NCI-H2196 treated with DMSO at 0.1 percent for 48 hours (cell line): ENCODE measurements around the gene KNDC1.
"Not testable (repeated sequence)": the region's sequence is repeated elsewhere in the genome, so short reads cannot be mapped to it uniquely, and the experiment has no call there.

Experiments used
- DNase-seq: peaks from one replicate; lab custom pipeline; 2025; ENCODE audit not compliant: unreplicated experiment; lab: John Stamatoyannopoulos, UW

KNDC1 gene, protein sequence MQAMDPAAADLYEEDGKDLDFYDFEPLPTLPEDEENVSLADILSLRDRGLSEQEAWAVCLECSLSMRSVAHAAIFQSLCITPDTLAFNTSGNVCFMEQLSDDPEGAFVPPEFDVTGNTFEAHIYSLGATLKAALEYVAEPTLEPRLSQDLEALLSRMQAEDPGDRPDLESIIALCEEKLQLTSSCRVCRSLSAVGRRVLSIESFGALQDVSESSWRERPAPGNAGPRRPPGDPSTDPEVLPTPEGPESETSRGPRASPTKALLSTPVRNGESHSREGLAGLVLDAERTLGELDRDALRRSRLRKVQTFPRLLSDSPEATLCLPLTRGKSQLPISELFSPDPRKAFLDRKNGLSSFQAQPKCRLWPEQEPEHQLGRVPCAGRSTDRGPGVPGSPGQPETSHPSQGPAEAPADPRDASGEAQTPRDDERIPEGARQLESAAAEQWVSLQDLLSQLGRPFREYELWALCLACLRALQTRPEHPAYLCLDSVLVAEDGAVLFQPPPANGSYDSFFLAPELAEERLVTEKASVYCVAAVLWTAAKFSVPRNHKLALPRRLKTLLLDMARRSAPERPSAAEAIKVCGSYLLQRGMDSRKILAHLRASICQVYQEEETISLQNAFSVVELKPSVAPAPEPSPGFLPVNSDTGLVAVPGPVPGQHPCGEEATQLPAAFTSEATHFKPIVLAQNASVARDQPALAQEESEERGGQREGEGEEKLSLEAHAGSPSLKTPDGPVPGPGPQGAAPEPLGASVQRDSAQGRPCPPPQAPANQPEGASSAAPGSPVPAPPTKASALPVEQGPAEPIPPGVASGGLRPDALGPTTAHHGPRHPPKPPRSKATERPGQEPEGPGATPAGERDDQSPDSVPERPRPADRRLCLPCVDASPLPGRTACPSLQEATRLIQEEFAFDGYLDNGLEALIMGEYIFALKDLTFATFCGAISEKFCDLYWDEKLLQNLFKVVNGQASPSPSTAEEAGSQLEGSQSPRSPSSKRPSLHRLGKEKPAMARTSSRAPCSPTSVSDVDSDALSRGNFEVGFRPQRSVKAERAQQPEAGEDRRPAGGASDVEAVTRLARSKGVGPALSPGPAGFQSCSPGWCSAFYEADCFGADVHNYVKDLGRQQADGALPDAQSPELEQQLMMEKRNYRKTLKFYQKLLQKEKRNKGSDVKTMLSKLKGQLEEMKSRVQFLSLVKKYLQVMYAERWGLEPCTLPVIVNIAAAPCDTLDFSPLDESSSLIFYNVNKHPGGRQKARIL (N-terminal part only)

GRCh38 chr10:133159950-133160825, at the start of gene KNDC1:
Gene KNDC1, plus strand, starts transcription at chr10:133160219. Its CDS starts 249 bp downstream, at chr10:133160468.
- DNase-seq, result no peak

GRCh38 chr10:133110609-133111275, 49.3 kb upstream of the KNDC1 start:
- no peak for DNase-seq

DNA sequence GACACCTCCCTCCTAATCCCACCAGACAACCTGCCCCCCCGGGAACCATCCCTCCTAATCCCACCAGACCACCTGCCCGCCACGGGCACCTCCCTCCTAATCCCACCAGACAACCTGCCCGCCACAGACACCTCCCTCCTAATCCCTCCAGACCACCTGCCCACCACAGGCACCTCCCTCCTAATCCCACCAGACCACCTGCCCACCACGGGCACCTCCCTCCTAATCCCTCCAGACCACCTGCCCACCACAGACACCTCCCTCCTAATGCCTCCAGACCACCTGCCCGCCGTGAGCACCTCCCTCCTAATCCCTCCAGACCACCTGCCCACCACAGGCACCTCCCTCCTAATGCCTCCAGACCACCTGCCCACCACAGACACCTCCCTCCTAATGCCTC, 48.4 kb upstream of the KNDC1 start:
- not testable (repeated sequence) for DNase-seq

GRCh38 chr10:133113146-133113830, 46.7 kb upstream of the KNDC1 start:
- no peak for DNase-seq

- no peak for DNase-seq
Observed at GRCh38 chr10:133113847-133114246, 46.2 kb upstream of the KNDC1 start.

GRCh38 chr10:133114251-133114650, 45.8 kb upstream of the KNDC1 start:
- no peak for DNase-seq

- no peak for DNase-seq
Observed at GRCh38 chr10:133114726-133115452, 45.1 kb upstream of the KNDC1 start.

DNA sequence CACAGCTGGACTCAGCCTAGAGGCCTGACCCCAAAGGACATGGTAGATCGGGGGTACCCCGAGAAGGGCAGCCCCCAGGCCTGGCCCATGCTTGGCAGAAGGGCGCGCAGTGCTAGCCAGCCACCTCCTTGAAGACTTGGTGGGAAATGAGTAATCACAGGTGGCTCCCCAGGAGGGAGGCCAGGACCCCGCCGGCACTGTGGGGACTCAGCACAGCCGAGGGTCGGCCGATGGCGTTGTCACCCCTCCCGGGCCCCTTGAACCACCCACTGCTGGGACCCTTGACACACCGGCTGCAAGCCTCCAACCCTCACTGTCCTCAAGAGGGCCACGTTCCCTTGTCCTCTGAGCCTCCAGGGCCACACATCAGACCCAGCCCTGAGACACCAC, 44.6 kb upstream of the KNDC1 start:
- DNase-seq, result no peak

DNA sequence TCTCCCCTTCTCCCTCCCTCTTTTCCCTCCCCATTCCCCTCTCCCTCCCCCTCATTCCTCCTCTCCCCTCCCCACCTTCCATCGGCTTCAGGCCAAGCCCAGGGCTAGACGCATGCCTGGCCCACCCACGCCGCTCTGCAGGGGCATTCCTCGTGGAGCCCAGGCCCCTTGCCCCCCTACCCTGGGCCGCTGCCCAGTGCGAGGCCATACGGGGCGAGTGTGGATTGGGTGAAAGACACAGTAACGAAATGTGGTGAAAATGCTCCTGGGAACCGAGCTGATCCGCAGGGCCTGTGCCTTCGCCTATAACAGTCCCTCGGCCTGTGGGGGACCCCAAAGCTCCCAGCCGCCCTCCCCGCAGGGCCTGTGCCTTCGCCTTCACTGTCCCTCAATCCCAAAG, 44.0 kb upstream of the KNDC1 start:
- no peak for DNase-seq

GRCh38 chr10:133116455-133116854, 43.6 kb upstream of the KNDC1 start:
- no peak for DNase-seq

- no peak for DNase-seq
Observed at GRCh38 chr10:133117036-133117687, 42.9 kb upstream of the KNDC1 start.

DNA sequence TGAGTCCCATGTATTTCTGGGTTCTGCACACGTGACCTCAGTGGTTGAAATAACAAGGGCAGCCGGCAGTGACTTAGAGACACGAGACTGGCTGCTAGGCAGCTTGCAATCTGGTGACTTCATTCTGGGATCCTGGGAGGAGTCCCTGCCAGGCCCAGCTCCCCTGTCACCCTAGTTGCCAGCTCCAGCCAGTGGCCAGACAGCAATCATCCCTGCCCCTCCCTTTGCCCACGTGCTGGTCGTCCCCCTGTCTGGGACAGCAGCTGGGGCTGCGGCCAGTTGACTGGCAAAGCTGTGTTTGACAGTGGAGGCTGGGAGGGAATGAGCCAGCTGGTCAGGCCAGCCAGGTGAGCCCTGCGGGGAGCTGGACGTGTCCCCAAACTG, 42.3 kb upstream of the KNDC1 start:
- no peak for DNase-seq

DNA sequence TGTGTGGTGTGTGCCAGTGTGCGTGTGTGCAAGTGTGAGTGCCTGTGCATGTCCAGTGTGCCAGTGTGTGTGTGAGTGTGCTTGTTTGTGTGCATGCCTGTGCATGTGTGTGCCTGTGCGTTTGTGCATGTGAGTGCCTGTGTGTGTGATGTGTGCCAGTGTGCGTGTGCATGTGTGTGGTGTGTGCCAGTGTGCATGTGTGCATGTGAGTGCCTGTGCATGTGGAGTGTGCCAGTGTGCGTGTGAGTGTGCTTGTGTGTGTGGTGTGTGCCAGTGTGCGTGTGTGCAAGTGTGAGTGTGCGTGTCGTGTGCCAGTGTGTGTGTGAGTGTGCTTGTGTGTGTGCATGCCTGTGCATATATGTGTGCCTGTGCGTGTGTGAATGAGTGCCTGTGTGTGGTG, 38.5 kb upstream of the KNDC1 start:
- DNase-seq, result no peak

DNA sequence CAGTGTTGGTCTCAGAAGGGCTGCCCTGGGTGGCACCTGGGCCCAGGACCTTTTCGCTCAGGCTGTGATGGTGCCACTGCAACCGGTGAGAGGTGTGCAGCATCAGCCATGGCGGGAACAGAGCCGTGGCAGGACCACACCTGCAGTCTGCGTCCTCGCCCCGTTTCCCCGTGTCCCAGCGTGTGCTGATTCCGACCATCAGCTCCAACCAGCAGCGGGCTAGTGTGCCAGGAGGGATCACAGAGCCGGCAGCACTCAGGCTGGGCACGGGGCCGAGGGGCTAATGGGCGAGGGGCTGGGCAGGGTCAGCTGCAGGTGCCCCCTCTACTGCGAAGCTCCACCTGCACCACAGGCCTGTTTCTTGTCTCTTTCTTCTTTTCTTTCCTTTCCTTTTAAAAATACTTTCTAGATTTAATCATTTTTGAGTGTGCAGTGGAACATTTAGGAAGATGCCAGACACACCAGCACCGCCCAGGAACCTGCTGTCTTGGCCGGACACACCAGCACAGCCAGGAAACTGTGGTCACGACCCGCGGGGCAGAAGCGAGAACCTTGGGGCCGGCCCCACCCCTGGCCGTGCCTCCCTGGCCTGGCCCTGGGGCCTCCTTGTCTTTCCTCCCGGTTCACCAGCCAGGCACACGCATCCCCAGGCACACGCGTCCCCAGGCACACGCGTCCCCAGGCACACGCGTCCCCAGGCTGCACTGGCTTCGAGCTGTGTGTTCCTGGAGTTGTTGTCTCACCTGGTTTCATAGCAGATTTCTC, 37.7 kb upstream of the KNDC1 start:
- DNase-seq, result no peak

GRCh38 chr10:133123050-133123745, 36.8 kb upstream of the KNDC1 start:
- DNase-seq, result no peak

DNA sequence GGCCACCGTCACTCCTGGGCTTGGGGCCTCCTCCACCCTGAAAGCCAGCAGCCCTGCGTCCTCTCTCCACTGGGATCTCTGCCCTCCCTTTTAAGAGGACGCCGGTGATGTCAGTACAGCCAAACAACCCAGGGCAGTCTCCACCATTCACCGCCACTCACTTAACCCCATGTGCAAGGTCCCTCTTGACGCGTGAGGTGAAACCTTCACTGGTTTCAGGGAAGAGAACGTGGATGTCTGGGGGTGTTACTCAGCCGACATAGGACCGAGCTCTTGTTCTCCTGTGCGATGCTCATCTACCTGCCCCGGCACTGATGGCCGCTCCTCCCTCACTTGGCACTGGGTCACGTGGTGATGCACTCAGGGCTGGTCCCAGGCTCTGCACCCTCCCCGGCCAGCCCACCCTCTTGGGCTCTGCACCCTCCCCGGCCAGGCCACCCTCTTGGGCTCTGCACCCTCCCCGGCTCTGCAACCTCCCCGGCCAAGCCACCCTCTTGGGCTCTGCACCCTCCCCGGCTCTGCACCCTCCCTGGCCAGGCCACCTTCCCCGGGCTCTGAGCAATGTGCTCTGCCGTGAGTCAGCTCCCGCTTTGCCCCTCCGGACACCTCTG, 36.2 kb upstream of the KNDC1 start:
- no peak for DNase-seq
